Stimulated activated CD4-positive, alpha-beta T cell treated with anti-CD3 and anti-CD28 coated beads, TNF-alpha, amount 100 ng/mL, for 24 hours (primary cell): Measurements from ENCODE around the gene IKZF3.
"Not testable (repeated sequence)": the region's sequence is repeated elsewhere in the genome, so short reads cannot be mapped to it uniquely, and the experiment has no call there.

ENCODE experiments used
- DNase-seq, 3 experiments: peaks; one replicate each; pipeline ENCODE4 v3.0.0-alpha.2; 2020; ENCODE audit warnings: low read depth in 3 of 3

The IKZF3 gene

GRCh38 chr17:39781031-39781860 is 82.9 kb downstream of the IKZF3 start:
- no peak for DNase-seq

- no peak for DNase-seq
These were observed 86.4 kb downstream of the IKZF3 start for GRCh38 chr17:39777534-39778365.

- DNase-seq, result no peak
These were observed 87.9 kb downstream of the IKZF3 start for GRCh38 chr17:39776252-39776651.

- DNase-seq, result no peak
These were observed 89.1 kb downstream of the IKZF3 start for GRCh38 chr17:39775031-39775430.

GRCh38 chr17:39774047-39774446 is 90.1 kb downstream of the IKZF3 start:
- DNase-seq, result no peak

GRCh38 chr17:39772987-39773934 is 90.9 kb downstream of the IKZF3 start:
- no peak for DNase-seq

GRCh38 chr17:39772415-39772814 is 91.7 kb downstream of the IKZF3 start:
- no peak for DNase-seq

- DNase-seq, result peak; percentile 43 to 59 (median 52)
These were observed 94.0 kb downstream of the IKZF3 start for GRCh38 chr17:39769974-39770587.

- DNase-seq, result no peak
These were observed 97.0 kb downstream of the IKZF3 start for GRCh38 chr17:39767147-39767546.

- no peak for DNase-seq
These were observed 98.3 kb downstream of the IKZF3 start for GRCh38 chr17:39765766-39766165.

- no peak for DNase-seq
These were observed 98.9 kb downstream of the IKZF3 start for GRCh38 chr17:39765175-39765574.

GRCh38 chr17:39764171-39764570 is 99.9 kb downstream of the IKZF3 start:
- not testable (repeated sequence) for DNase-seq

- no peak for DNase-seq
These were observed 100.9 kb downstream of the IKZF3 start for GRCh38 chr17:39763051-39763820.

GRCh38 chr17:39761861-39762496 is 102.1 kb downstream of the IKZF3 start:
- DNase-seq, result no peak

- DNase-seq, result no peak
These were observed 104.9 kb downstream of the IKZF3 start for GRCh38 chr17:39759204-39759603.

GRCh38 chr17:39757931-39758873 is 105.9 kb downstream of the IKZF3 start:
- peak; percentile 31 to 52 (median 37) for DNase-seq

- DNase-seq, result no peak
These were observed 106.9 kb downstream of the IKZF3 start for GRCh38 chr17:39757176-39757662.

- no peak for DNase-seq
These were observed 107.6 kb downstream of the IKZF3 start for GRCh38 chr17:39756380-39757079.
